Loucy (cell line): Measurements from ENCODE around the gene GAPT.

Experiments used
- H2AFZ ChIP-seq: fragments of 200-600 bp; sonication (generic); 2 replicates; pipeline ENCODE4 v1.6.0; 2016; ENCODE audit warnings: antibody characterized with exemption, mild to moderate bottlenecking, low read length, moderate library complexity
- H3F3A ChIP-seq: fragments of 200-600 bp; 2 replicates; pipeline ENCODE4 v1.6.0; 2016; ENCODE audit warnings: antibody characterized with exemption, low read depth, mild to moderate bottlenecking
- H3K27me3 ChIP-seq: fragments of 200-600 bp; sonication (generic); 2 replicates; pipeline ENCODE4 v1.6.1; 2014; ENCODE audit warnings: low read length, mild to moderate bottlenecking; ENCODE audit not compliant: insufficient read depth, poor library complexity, severe bottlenecking
- H3K36me3 ChIP-seq: fragments of 200-600 bp; sonication (generic); 2 replicates; pipeline ENCODE4 v1.6.1; 2016; ENCODE audit warnings: low read length; ENCODE audit not compliant: insufficient read depth
- H3K4me1 ChIP-seq: fragments of 200-600 bp; sonication (generic); 2 replicates; pipeline ENCODE4 v1.5.1; 2014; ENCODE audit warnings: low read length, mild to moderate bottlenecking; ENCODE audit not compliant: insufficient read depth, poor library complexity, severe bottlenecking
- H3K4me2 ChIP-seq: fragments of 200-600 bp; sonication (generic); 2 replicates; pipeline ENCODE4 v1.6.0; 2014; ENCODE audit warnings: antibody characterized with exemption, low read length, low read depth, mild to moderate bottlenecking; ENCODE audit not compliant: poor library complexity, severe bottlenecking
- H3K4me3 ChIP-seq: fragments of 200-600 bp; sonication (generic); 2 replicates; pipeline ENCODE4 v1.5.1; 2014; ENCODE audit warnings: low read length, mild to moderate bottlenecking, mixed read lengths; ENCODE audit not compliant: poor library complexity, severe bottlenecking
- H3K79me2 ChIP-seq: fragments of 200-600 bp; sonication (generic); 2 replicates; pipeline ENCODE4 v1.6.1; 2014; ENCODE audit warnings: low read length; ENCODE audit not compliant: insufficient read depth
- H3K9ac ChIP-seq: fragments of 200-600 bp; sonication (generic); 2 replicates; pipeline ENCODE4 v1.6.0; 2014; ENCODE audit warnings: mild to moderate bottlenecking, low read depth, low read length, moderate library complexity; ENCODE audit not compliant: poor library complexity, severe bottlenecking
- H3K9me2 ChIP-seq: fragments of 200-600 bp; sonication (generic); replicated peaks from 2 replicates; pipeline ENCODE4 v1.6.1; 2016; ENCODE audit warnings: low read depth, low read length, mixed read lengths
- H3K9me3 ChIP-seq: fragments of 200-600 bp; sonication (generic); 2 replicates; pipeline ENCODE4 v1.6.1; 2014; ENCODE audit warnings: mild to moderate bottlenecking, antibody characterized with exemption, low read length, low read depth; ENCODE audit not compliant: insufficient read depth
- H4K20me1 ChIP-seq: fragments of 200-600 bp; sonication (generic); 2 replicates; pipeline ENCODE4 v1.6.0; 2014; ENCODE audit warnings: antibody characterized with exemption, low read length, mild to moderate bottlenecking; ENCODE audit not compliant: insufficient read depth, poor library complexity, severe bottlenecking
- CTCF ChIP-seq: fragments of 200-600 bp; sonication (generic); conservative IDR thresholded peaks from 2 replicates; pipeline ENCODE4 v1.5.1; 2014; ENCODE audit warnings: mild to moderate bottlenecking, antibody characterized with exemption, low read length
- EZH2phosphoT487 ChIP-seq: fragments of 200-600 bp; IDR thresholded peaks from 2 replicates; pipeline ENCODE4 v1.6.1; 2018; ENCODE audit warnings: antibody characterized with exemption, mild to moderate bottlenecking, moderate library complexity, borderline replicate concordance

The GAPT gene

DNA sequence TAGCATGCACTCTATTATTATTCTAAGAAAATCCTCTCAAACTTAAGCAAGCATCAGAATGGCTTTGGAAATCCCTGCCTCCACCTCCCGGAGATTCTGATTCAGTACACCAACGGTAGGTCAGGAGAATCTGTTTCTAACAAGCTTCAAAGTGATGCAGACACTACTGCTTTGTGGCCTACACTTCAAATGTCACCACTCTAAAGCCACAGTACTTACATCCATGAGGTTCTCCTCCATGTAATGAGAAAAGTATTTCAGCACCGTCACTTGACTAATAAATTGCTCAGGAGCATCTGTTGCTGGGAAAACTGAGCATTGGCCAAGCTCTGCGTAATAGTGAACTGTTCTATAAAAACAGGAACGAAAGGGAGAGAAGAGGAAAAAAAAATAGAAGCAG, 36.2 kb upstream of the GAPT start:
- TF ChIP-seq EZH2phosphoT487, result no peak
- no peak for TF ChIP-seq CTCF
- H2AFZ ChIP-seq, result no peak overlapping the region
- H3K4me3 ChIP-seq, result no peak overlapping the region
- H3K36me3 ChIP-seq, result no peaks in the 10 kb centered on the region
- H3K9me2 ChIP-seq, result no peaks in the 10 kb centered on the region
- H3K4me2 ChIP-seq, result no peak overlapping the region
- H4K20me1 ChIP-seq, result no peaks in the 10 kb centered on the region
- no peaks in the 10 kb centered on the region for H3F3A ChIP-seq
- no peak overlapping the region for H3K9ac ChIP-seq
- H3K79me2 ChIP-seq, result no peaks in the 10 kb centered on the region
- H3K9me3 ChIP-seq, result no peaks in the 10 kb centered on the region
- H3K4me1 ChIP-seq, result no peaks in the 10 kb centered on the region
- no peaks in the 10 kb centered on the region for H3K27me3 ChIP-seq

DNA sequence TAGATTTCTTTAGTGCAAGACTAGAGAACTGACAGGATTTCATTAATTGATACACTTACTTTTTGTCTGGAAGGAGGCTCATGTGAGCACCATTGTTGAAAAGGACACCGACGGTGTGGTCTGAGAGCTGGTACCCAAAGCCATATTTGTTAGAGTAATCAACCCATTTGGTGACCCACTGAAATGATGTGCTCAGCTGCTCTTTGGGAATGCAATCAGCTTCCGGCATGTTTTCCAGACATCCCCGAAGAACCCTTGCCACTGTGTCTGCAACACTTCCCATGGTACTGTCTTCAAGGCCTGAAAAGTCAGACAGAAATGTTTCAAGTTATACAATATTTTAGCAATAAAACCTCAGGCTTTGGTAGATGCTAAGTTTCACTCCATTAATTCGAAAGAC, 35.8 kb upstream of the GAPT start:
- no peak overlapping the region for H3K4me2 ChIP-seq
- no peaks in the 10 kb centered on the region for H3K9me2 ChIP-seq
- no peak overlapping the region for H3K4me3 ChIP-seq
- no peak for TF ChIP-seq CTCF
- no peak for TF ChIP-seq EZH2phosphoT487
- H3K9ac ChIP-seq, result no peak overlapping the region
- no peaks in the 10 kb centered on the region for H4K20me1 ChIP-seq
- no peaks in the 10 kb centered on the region for H3K79me2 ChIP-seq
- no peak overlapping the region for H2AFZ ChIP-seq
- H3K36me3 ChIP-seq, result no peaks in the 10 kb centered on the region
- H3K4me1 ChIP-seq, result no peaks in the 10 kb centered on the region
- H3F3A ChIP-seq, result no peaks in the 10 kb centered on the region
- H3K9me3 ChIP-seq, result no peaks in the 10 kb centered on the region
- H3K27me3 ChIP-seq, result no peaks in the 10 kb centered on the region

GRCh38 chr5:58456026-58456425, 35.2 kb upstream of the GAPT start:
- TF ChIP-seq EZH2phosphoT487 (no peak), CTCF (no peak)
- Histone ChIP-seq H3K27me3 (no peaks in the 10 kb centered on the region), H3F3A (no peaks in the 10 kb centered on the region), H3K9ac (no peak overlapping the region), H3K9me3 (no peaks in the 10 kb centered on the region), H3K9me2 (no peaks in the 10 kb centered on the region), H3K4me3 (no peak overlapping the region), H3K36me3 (no peaks in the 10 kb centered on the region), H3K4me2 (no peak overlapping the region), H4K20me1 (no peaks in the 10 kb centered on the region), H2AFZ (no peak overlapping the region), H3K4me1 (no peaks in the 10 kb centered on the region), H3K79me2 (no peaks in the 10 kb centered on the region)
